Common myeloid progenitor, CD34-positive (primary cell): ENCODE measurements around the gene ALDH18A1.
A peak's percentile ranks its signal among the peaks of the same experiment; 100 is the strongest.

Experiments used
- CTCF ChIA-PET: fragments of 350-600 bp; sonication (Branson Sonifier 250); formaldehyde crosslinking; loops from one replicate; lab custom pipeline; 2021; ENCODE audit warnings: antibody characterized with exemption; lab: Charles Lee
- POLR2A ChIA-PET: fragments of 350-600 bp; sonication (Branson Sonifier 250); formaldehyde crosslinking; loops from one replicate; lab custom pipeline; 2021; ENCODE audit warnings: antibody characterized with exemption; lab: Charles Lee
- DNase-seq, 3 donors: peaks; one replicate each; pipeline versions ENCODE4 v3.0.0 to v3.0.0-alpha.2; 2013
- H3K27ac ChIP-seq, 2 experiments: 1 replicate in 1 of 2; 2 replicates in 1 of 2; pipeline ENCODE4 v1.7.0; 2013; ENCODE audit warnings: inconsistent platforms in 2 of 2, low read length in 2 of 2, mild to moderate bottlenecking in 2 of 2, low read depth in 1 of 2, moderate library complexity in 1 of 2; ENCODE audit not compliant: severe bottlenecking in 2 of 2, insufficient read depth in 1 of 2, poor library complexity in 1 of 2
- H3K27me3 ChIP-seq, 5 experiments: replicated peaks in 2 of 5; 1 replicate in 3 of 5; 2 replicates in 2 of 5; pipeline versions ENCODE4 v1.6.1 to v1.7.0; 2013; ENCODE audit warnings: low read length in 4 of 5, mild to moderate bottlenecking in 2 of 5, moderate library complexity in 2 of 5, inconsistent platforms in 1 of 5; ENCODE audit not compliant: insufficient read depth in 5 of 5, control insufficient read depth in 4 of 5
- H3K36me3 ChIP-seq, 4 experiments: 1 replicate in 2 of 4; 2 replicates in 2 of 4; pipeline versions ENCODE4 v1.6.1 to v1.7.0; 2013; ENCODE audit warnings: low read length in 3 of 4, control low read depth in 1 of 4, mild to moderate bottlenecking in 1 of 4; ENCODE audit not compliant: control insufficient read depth in 4 of 4, insufficient read depth in 4 of 4
- H3K4me1 ChIP-seq, 4 experiments: 1 replicate in 3 of 4; 2 replicates in 1 of 4; pipeline versions ENCODE4 v1.6.1 to v1.7.1; 2013; ENCODE audit warnings: low read length in 3 of 4, mild to moderate bottlenecking in 3 of 4, control low read depth in 1 of 4, inconsistent platforms in 1 of 4, moderate library complexity in 1 of 4; ENCODE audit not compliant: control insufficient read depth in 4 of 4, insufficient read depth in 4 of 4; ENCODE audit errors: control extremely low read depth in 1 of 4
- H3K4me3 ChIP-seq, 7 experiments: 1 replicate in 4 of 7; 2 replicates in 3 of 7; pipeline versions ENCODE4 v1.5.1 to v1.7.0; 2013; ENCODE audit warnings: mild to moderate bottlenecking in 7 of 7, low read length in 6 of 7, moderate library complexity in 6 of 7, inconsistent platforms in 2 of 7, low read depth in 2 of 7, control low read depth in 1 of 7; ENCODE audit not compliant: insufficient read depth in 4 of 7, control insufficient read depth in 1 of 7; ENCODE audit errors: extremely low read depth in 1 of 7
- H3K9me3 ChIP-seq, 5 experiments: 1 replicate in 4 of 5; 2 replicates in 1 of 5; pipeline versions ENCODE4 v1.6.1 to v1.7.1; 2013; ENCODE audit warnings: low read length in 4 of 5, mild to moderate bottlenecking in 2 of 5, inconsistent platforms in 1 of 5, low read depth in 1 of 5, moderate library complexity in 1 of 5; ENCODE audit not compliant: control insufficient read depth in 4 of 5, insufficient read depth in 2 of 5; ENCODE audit errors: control extremely low read depth in 1 of 5
- WGBS: methylation state at CpG from one replicate; pipeline ENCODE4 v1.1.5; 2013; ENCODE audit not compliant: insufficient coverage; 5-methylcytosine and 5-hydroxymethylcytosine counted together

Gene ALDH18A1

DNA sequence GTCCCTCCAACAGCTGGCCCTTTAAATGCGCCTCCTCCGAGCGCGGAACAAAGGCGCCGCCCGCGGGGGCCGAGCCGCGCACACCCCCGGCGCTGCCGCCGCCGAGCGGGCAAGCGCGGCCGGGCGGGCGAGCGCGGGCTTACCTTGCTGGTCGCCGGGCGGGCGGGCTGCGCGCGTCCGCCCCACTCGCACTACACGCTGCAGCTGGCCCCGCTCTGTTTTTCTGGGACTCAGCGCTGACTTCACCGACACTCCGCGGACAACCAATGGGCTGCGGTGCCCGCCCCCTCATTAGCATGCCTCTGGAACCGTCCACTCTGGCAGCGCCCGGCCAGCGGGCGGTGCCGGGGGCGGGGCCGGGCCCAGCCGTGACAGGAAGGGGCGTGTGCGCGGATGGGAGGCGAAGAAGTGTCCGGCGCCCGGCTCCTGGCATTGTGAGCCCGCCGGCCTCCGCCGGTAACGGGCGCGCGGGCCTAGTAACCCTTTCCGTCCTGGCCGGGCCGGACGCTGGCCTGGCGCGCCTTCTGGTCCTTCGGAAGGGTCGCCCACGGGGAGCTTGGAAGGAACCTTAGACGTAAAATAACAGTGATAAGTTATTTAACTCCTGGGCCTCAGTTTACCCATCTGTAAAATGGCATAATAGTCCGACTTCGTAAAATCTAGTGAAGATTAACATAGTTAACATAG is 95.2 kb downstream of the ALDH18A1 start, which contains the start of gene SORBS1:
Gene SORBS1, minus strand, starts transcription at position 195 of the 687 bp plus-strand sequence. CDS start 120,236 bp downstream, outside the sequence.
- ChIA-PET POLR2A (no interaction called here), CTCF (interaction anchor here (1.1 kb wide), 1 partner anchor 12 kb away, joined by 3 read pairs; no protein-coding TSS in a partner anchor)
- Histone ChIP-seq H3K27me3 (peaks cover 0 to 6% (median 2%) of the 10 kb centered on the region in 5 experiments), H3K4me3 (peak within 1 kb of the TSS; percentile 58 to 97 (median 84)), H3K9me3 (no peaks in the 10 kb centered on the region), H3K4me1 (peaks cover 0 to 14% (median 8%) of the 10 kb centered on the region in 4 experiments), H3K36me3 (no peaks in the 10 kb centered on the region), H3K27ac (peak within 1 kb of the TSS in 1 of 2 experiments; percentile 49)
- 2% methylated on average over 77 of the region's 77 CpGs for WGBS
- peak; percentile 92 to 95 (median 95) for DNase-seq

DNA sequence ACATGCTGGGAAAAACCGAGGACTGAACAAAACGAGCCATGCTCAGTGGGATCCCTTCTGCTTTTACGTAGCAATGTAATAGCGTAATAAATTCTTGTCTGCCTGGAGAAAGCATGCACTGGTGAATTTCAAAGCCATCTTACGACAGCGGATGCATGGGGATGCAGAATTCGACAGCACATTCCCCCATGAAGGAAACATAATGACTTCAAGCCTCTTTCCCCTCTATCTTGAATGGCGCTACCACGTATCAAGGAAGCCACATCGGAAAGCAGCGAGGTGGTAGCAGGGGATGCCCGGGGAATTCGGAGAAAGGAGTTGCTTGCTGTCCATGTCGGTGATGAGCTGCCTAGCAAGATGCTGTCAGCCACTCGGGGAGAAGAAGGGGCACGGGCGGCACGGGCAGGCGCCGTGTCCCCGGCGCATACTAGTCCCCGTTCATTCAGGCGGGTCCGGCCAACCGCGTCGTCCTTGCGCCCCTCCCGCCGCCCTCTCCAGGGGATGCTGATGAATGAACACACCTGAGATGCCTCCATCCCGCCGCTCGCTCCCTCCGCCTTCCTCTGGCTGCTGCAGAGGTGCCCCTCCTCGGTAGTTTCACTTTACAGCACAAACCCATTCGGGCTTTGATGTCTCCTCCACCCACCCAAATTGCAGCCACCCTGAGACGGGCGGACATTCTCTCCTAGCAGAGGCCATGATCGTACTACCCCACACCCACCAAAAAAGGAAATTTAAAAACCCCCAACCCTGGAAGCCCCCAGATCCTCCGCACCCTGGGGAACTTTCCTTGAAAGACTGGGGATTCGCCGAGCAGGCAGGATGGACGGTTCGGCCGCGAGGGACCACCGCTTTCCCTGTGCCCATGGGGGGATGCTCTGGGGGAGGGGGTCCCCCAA is 96.0 kb downstream of the ALDH18A1 start:
- Histone ChIP-seq H3K9me3 (no peaks in the 10 kb centered on the region), H3K4me1 (peaks cover 0 to 14% (median 8%) of the 10 kb centered on the region in 4 experiments), H3K27me3 (peaks cover 0 to 6% (median 2%) of the 10 kb centered on the region in 5 experiments), H3K27ac (peak overlapping the region in 1 of 2 experiments; percentile 49), H3K36me3 (no peaks in the 10 kb centered on the region), H3K4me3 (peak overlapping the region; percentile 58 to 97 (median 84))
- 8% methylated on average over 38 of the region's 48 CpGs for WGBS
- DNase-seq = peak; percentile 18 to 63 (median 57)
- ChIA-PET POLR2A (no interaction called here), CTCF (no interaction called here)

DNA sequence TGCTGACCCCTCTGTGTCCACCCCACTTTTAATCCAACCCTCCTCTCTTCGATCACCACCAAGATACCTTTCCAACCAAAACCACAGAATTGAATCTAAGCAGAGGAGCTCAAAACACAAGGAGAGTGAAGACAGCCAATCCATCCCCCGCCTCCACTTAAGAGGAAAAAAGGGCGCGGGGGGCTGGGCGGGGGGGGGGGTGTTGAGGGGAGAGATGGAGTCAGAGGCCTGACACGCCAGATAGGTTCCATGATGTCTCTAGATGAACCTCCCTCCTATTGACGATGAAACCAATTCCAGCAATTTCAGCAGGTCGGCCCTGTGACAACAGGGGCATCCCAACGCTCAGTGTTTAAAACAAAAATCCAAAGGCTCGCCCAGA is 96.6 kb downstream of the ALDH18A1 start:
- no peaks in the 10 kb centered on the region for H3K9me3 ChIP-seq
- H3K4me3 ChIP-seq = peak overlapping the region in 3 of 7 experiments; percentile 82 to 97 (median 89)
- no peak overlapping the region for H3K27ac ChIP-seq
- H3K27me3 ChIP-seq = peaks cover 0 to 6% (median 2%) of the 10 kb centered on the region in 5 experiments
- POLR2A ChIA-PET = interaction anchor here (0.6 kb wide), 1 partner anchor 8 kb away, joined by 3 read pairs; no protein-coding TSS in a partner anchor
- peaks cover 0 to 14% (median 8%) of the 10 kb centered on the region in 4 experiments for H3K4me1 ChIP-seq
- H3K36me3 ChIP-seq = no peaks in the 10 kb centered on the region
- WGBS = 92% methylated on average over 4 of the region's 10 CpGs
- DNase-seq = no peak
- CTCF ChIA-PET = no interaction called here

DNA sequence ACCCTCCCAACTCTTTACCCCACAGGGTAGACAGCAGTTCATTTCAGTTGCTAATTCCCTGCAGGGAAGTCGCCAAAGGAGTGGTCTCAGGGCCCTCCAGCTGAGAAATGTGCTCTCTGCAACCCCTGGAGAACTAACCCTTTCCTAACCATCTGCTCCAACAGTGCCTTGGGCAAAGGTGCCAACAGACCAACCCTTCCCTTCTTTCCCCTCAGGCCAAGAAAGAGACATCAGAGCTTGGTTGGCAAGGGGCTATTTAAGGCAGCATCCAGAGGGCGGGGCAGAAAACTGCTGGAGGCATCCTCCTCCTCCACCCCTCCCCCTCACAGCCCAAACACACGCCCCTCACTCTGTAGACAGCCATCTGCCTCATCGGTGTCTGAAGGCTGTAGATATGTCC is 97.0 kb downstream of the ALDH18A1 start:
- no peak overlapping the region for H3K27ac ChIP-seq
- H3K4me1 ChIP-seq = peaks cover 0 to 14% (median 8%) of the 10 kb centered on the region in 4 experiments
- CTCF ChIA-PET = no interaction called here
- no peaks in the 10 kb centered on the region for H3K36me3 ChIP-seq
- H3K27me3 ChIP-seq = peaks cover 0 to 6% (median 2%) of the 10 kb centered on the region in 5 experiments
- POLR2A ChIA-PET = interaction anchor here (0.6 kb wide), 1 partner anchor 8 kb away, joined by 3 read pairs; no protein-coding TSS in a partner anchor
- no peak overlapping the region for H3K4me3 ChIP-seq
- no peak for DNase-seq
- WGBS = 83% methylated on average over 4 of the region's 4 CpGs
- no peaks in the 10 kb centered on the region for H3K9me3 ChIP-seq

DNA sequence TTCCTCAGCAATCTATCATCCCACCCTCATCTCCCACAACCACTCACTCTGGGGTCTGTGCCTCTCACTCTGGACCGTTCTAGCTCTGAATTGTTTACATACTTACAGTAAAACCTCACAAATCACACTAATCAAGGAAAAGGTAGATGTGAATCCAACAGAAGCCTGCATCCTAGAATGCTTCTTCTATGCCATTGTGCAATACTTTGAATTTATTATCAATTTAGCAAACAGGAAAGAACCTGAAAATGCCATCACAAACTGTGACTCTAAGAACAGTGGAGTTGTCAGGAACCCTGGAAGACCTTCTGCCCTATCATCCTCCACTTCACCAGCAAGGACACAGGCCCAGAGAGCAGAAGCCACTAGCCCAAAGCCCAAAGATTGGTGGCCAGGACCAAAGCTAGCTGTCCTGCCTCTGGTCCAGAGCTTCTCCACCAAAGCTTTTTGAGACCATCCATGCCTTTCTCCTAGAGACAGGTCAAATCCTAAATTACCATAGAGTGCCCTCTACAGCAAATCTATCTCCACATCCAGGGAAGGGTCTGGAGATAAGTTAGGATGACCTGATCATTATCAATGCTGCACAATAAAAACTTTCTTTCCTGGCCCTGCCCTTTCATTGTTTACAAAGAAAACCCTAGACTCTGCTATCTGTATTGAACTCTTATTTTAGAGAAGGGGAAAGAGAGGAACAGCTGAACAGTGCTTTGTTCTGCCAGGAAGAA is 97.8 kb downstream of the ALDH18A1 start:
- no peak for DNase-seq
- H3K36me3 ChIP-seq = no peaks in the 10 kb centered on the region
- H3K4me3 ChIP-seq = no peak overlapping the region
- no peak overlapping the region for H3K27ac ChIP-seq
- WGBS = 100% methylated on average over 1 of the region's 1 CpG
- H3K9me3 ChIP-seq = no peaks in the 10 kb centered on the region
- peaks cover 0 to 14% (median 8%) of the 10 kb centered on the region in 4 experiments for H3K4me1 ChIP-seq
- POLR2A ChIA-PET = no interaction called here
- H3K27me3 ChIP-seq = peaks cover 0 to 6% (median 2%) of the 10 kb centered on the region in 5 experiments
- CTCF ChIA-PET = interaction anchor here (1.3 to 1.6 kb wide), 2 partner anchors 10 to 128 kb away, joined by 3 to 7 read pairs; no protein-coding TSS in a partner anchor

DNA sequence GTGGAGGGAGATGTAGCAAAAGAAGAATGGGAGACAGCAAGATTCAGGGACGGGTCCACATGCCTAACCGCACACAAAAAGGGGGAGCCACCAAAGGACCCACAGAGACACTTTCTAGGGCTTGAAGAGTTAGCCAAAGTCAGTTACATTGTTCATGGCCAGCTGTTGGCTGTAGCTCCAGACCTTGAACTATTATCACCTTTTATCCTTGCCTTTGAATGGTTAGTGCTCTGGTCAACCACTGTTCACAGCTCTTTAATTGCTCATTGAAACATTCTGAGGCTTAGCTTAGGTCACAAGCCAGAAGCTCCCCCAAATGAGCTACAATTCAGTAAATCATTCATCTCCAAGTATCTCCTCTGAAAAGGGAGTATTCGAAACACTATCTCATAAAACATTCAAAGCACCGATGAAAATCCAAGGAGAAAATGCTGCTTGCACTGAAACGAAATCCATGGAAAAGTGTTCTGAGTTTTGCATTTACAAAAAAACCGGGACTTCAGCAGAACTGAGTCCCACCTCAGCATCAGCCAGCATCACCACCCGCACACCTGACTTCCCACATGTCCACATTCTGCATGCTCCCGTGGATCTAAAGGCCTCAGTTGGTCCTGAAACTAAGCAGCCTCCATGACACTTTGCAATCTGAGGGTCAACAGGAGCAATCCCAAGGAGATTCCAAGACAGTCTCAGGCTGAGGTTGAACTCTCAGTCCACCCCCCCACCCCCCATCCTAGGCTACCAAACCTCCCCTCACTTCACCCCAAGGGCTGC is 99.3 kb downstream of the ALDH18A1 start:
- Histone ChIP-seq H3K4me3 (no peak overlapping the region), H3K36me3 (no peaks in the 10 kb centered on the region), H3K27ac (no peak overlapping the region), H3K4me1 (peaks cover 0 to 14% (median 8%) of the 10 kb centered on the region in 4 experiments), H3K9me3 (peaks cover 0 to 4% (median 0%) of the 10 kb centered on the region in 5 experiments), H3K27me3 (peaks cover 0 to 6% (median 2%) of the 10 kb centered on the region in 5 experiments)
- DNase-seq = no peak
- CTCF ChIA-PET = interaction anchor here (1.3 to 1.6 kb wide), 2 partner anchors 8 to 98 kb away, joined by 4 to 7 read pairs; no protein-coding TSS in a partner anchor
- POLR2A ChIA-PET = no interaction called here
- 90% methylated on average over 8 of the region's 8 CpGs for WGBS
